HCT116 (cell line): ENCODE measurements around the gene PRDX6. TPM values are rescaled to one million over a fixed set of nuclear protein-coding genes. Genes with fewer than 3 reads are reported as not detected.
A peak's percentile ranks its signal among the peaks of the same experiment; 100 is the strongest.
"Not testable (repeated sequence)": the region's sequence is repeated elsewhere in the genome, so short reads cannot be mapped to it uniquely, and the experiment has no call there.

Source experiments
- ATAC-seq: fragments of 200-7000 bp; cut with Tn5 transposase; 2 replicates; pipeline ENCODE4 v1.9.1; 2020; ENCODE audit warnings: mild to moderate bottlenecking, moderate library complexity
- BruUV-seq: library from RNA; stranded (reverse); fragments of 400-500 nt; replicated peaks from 2 replicates; lab custom pipeline; 2021; lab: Mats Ljungman, UMichigan
- CTCF ChIA-PET: fragments of 300-600 bp; sonication (Branson Sonifier 250); formaldehyde crosslinking; loops from one replicate; lab custom pipeline; 2021; ENCODE audit warnings: antibody characterized with exemption; lab: Charles Lee
- POLR2A ChIA-PET: fragments of 300-600, 350-600 bp; sonication (Branson Sonifier 250); formaldehyde crosslinking; loops from one replicate; lab custom pipeline; 2021; ENCODE audit warnings: antibody characterized with exemption; lab: Charles Lee
- RAD21 ChIA-PET, 2 experiments: fragments of 300-600 bp; sonication (Branson Sonifier 250); formaldehyde crosslinking; loops; one replicate each; lab custom pipeline; 2023; ENCODE audit warnings: low total read pairs in 2 of 2; ENCODE audit not compliant: uncharacterized antibody in 2 of 2, unreplicated experiment in 2 of 2, low non-redundant PET in 1 of 2; lab: Charles Lee
- DNase-seq: peaks from one replicate; pipeline ENCODE4 v3.0.0-alpha.2; 2010; ENCODE audit warnings: low read depth, low spot score
- H2AFZ ChIP-seq: fragments of 200-600 bp; shearing (Covaris generic), sonication (generic); 2 replicates; pipeline ENCODE4 v1.6.1; 2017; ENCODE audit warnings: low read depth, mixed run types, mixed read lengths, antibody characterized with exemption, low read length; ENCODE audit not compliant: poor library complexity, severe bottlenecking
- H3K27ac ChIP-seq: 2 replicates; pipeline ENCODE4 v1.5.1; 2012; ENCODE audit warnings: low read depth, low read length
- H3K27me3 ChIP-seq: fragments of 200-600 bp; sonication (generic); 2 replicates; pipeline ENCODE4 v1.6.1; 2016; ENCODE audit warnings: mixed run types, low read length, mixed read lengths; ENCODE audit not compliant: insufficient read depth
- H3K36me3 ChIP-seq, 2 experiments: fragments of 200-500 bp in 1 of 2; fragments of 200-600 bp in 1 of 2; sonication (Bioruptor generic) in 1 of 2; sonication (generic) in 1 of 2; 2 replicates each; pipeline versions ENCODE4 v1.5.1 to v1.6.1; 2014 to 2016; ENCODE audit warnings: low read length in 2 of 2, inconsistent platforms in 1 of 2, mixed read lengths in 1 of 2, mixed run types in 1 of 2; ENCODE audit not compliant: insufficient read depth in 2 of 2, control insufficient read depth in 1 of 2
- H3K4me1 ChIP-seq, 2 experiments: fragments of 200-600 bp in 1 of 2; sonication (generic) in 1 of 2; 2 replicates each; pipeline versions ENCODE4 v1.5.1 to v1.6.1; 2012 to 2017; ENCODE audit warnings: low read length in 2 of 2, inconsistent platforms in 1 of 2, mild to moderate bottlenecking in 1 of 2, mixed read lengths in 1 of 2, mixed run types in 1 of 2, moderate library complexity in 1 of 2; ENCODE audit not compliant: insufficient read depth in 2 of 2, control insufficient read depth in 1 of 2
- H3K4me2 ChIP-seq: fragments of 200-600 bp; sonication (generic); 2 replicates; pipeline ENCODE4 v1.6.1; 2017; ENCODE audit warnings: mixed run types, low read length, mixed read lengths
- H3K4me3 ChIP-seq, 2 experiments: fragments of 200-600 bp in 1 of 2; sonication (generic) in 1 of 2; replicated peaks in 1 of 2; 2 replicates each; pipeline ENCODE4 v1.5.1; 2011 to 2016; ENCODE audit warnings: low read length in 2 of 2, control low read depth in 1 of 2, low read depth in 1 of 2, mild to moderate bottlenecking in 1 of 2, mixed read lengths in 1 of 2, mixed run types in 1 of 2
- H3K79me2 ChIP-seq: fragments of 200-600 bp; sonication (generic); 2 replicates; pipeline ENCODE4 v1.6.1; 2017; ENCODE audit warnings: mild to moderate bottlenecking, mixed run types, low read length, moderate library complexity, mixed read lengths; ENCODE audit not compliant: insufficient read depth
- H3K9ac ChIP-seq: fragments of 200-600 bp; sonication (generic); 2 replicates; pipeline ENCODE4 v1.6.1; 2016; ENCODE audit warnings: low read length, mixed read lengths
- H3K9me2 ChIP-seq: fragments of 200-600 bp; sonication (generic), shearing (Covaris generic); 2 replicates; pipeline ENCODE4 v1.6.1; 2017; ENCODE audit warnings: mixed run types, mild to moderate bottlenecking, moderate library complexity; ENCODE audit not compliant: insufficient read depth
- H3K9me3 ChIP-seq, 2 experiments: fragments of 200-500 bp in 1 of 2; fragments of 200-600 bp in 1 of 2; sonication (Bioruptor generic) in 1 of 2; sonication (generic) in 1 of 2; 2 replicates each; pipeline ENCODE4 v1.6.1; 2014 to 2017; ENCODE audit warnings: low read length in 2 of 2, mixed read lengths in 2 of 2, inconsistent platforms in 1 of 2, low read depth in 1 of 2, mild to moderate bottlenecking in 1 of 2, mixed run types in 1 of 2, moderate library complexity in 1 of 2; ENCODE audit not compliant: control insufficient read depth in 1 of 2, insufficient read depth in 1 of 2
- H4K20me1 ChIP-seq: fragments of 200-600 bp; sonication (generic), shearing (Covaris generic); 2 replicates; pipeline ENCODE4 v1.6.1; 2017; ENCODE audit warnings: mixed run types, mild to moderate bottlenecking, moderate library complexity; ENCODE audit not compliant: insufficient read depth
- ATF3 ChIP-seq: IDR thresholded peaks from 2 replicates; pipeline ENCODE4 v1.6.1; 2012
- FOSL1 ChIP-seq: IDR thresholded peaks from 2 replicates; pipeline ENCODE4 v1.6.1; 2012; ENCODE audit warnings: low read depth
- POLR2AphosphoS5 ChIP-seq: IDR thresholded peaks from 2 replicates; pipeline ENCODE4 v1.6.1; 2011; ENCODE audit warnings: mild to moderate bottlenecking, low read depth, low read length, moderate library complexity
- SP1 ChIP-seq: IDR thresholded peaks from 2 replicates; pipeline ENCODE4 v1.6.1; 2012; ENCODE audit warnings: low read depth
- ZBTB33 ChIP-seq: IDR thresholded peaks from 2 replicates; pipeline ENCODE4 v1.6.1; 2011; ENCODE audit warnings: mild to moderate bottlenecking, low read length, moderate library complexity; ENCODE audit not compliant: insufficient replicate concordance; ENCODE audit errors: extremely low read depth
- intact Hi-C: fragments of 100-400 bp; cut with micrococcal nuclease; formaldehyde crosslinking; loops from 2 replicates; pipeline ENCODE4 v1.10.0; 2022
- total RNA-seq: library from RNA; stranded (reverse); gene quantifications from one replicate; pipeline ENCODE4 v1.2.1, GENCODE V29; 2021; ENCODE audit not compliant: unreplicated experiment

The PRDX6 gene
- total RNA-seq, 1 experiment from 2014 or later, result 286 TPM

- H3K9me2 ChIP-seq, result no peaks in the 10 kb centered on the region
- no peaks in the 10 kb centered on the region for H3K36me3 ChIP-seq
- peaks cover 0 to 7% of the 10 kb centered on the region in 2 experiments; a peak in 2 of 4 replicates for H3K9me3 ChIP-seq
- ChIA-PET POLR2A (no interaction called here), RAD21 (no interaction called here), CTCF (no interaction called here)
- peak overlapping the region; percentile 16; the same call in 1 of the 2 replicates for H3K9ac ChIP-seq
- no peak overlapping the region for H2AFZ ChIP-seq
- peaks cover 15% of the 10 kb centered on the region for H3K79me2 ChIP-seq
- BruUV-seq, result no TSS peak
- ATAC-seq (no peak), DNase-seq (peak; percentile 29)
- H3K27ac ChIP-seq, result peak overlapping the region; percentile 44; the same call in 1 of the 2 replicates
- TF ChIP-seq FOSL1, result peak; percentile 81
- TF ChIP-seq ATF3, result no peak
- TF ChIP-seq POLR2AphosphoS5, result 0 out of 2 replicates have a peak, but pooled peaks have one; percentile 26
- peak; percentile 35; the same call in 1 of the 2 replicates for TF ChIP-seq SP1
- no peaks in the 10 kb centered on the region for H4K20me1 ChIP-seq
- H3K27me3 ChIP-seq, result no peaks in the 10 kb centered on the region
- intact Hi-C loops, result no loop called here
- peak overlapping the region in 1 of 2 experiments; percentile 4; a peak in 1 of 4 replicates for H3K4me3 ChIP-seq
- peaks cover 6 to 26% of the 10 kb centered on the region in 2 experiments for H3K4me1 ChIP-seq
- peak overlapping the region; percentile 57 for H3K4me2 ChIP-seq
These were observed 3.5 kb upstream of the PRDX6 start for GRCh38 chr1:173473599-173474011.

- Histone ChIP-seq H4K20me1 (no peaks in the 10 kb centered on the region), H3K4me1 (peaks cover 10 to 32% of the 10 kb centered on the region in 2 experiments), H3K79me2 (peaks cover 21% of the 10 kb centered on the region), H2AFZ (no peak overlapping the region), H3K9ac (peak overlapping the region; percentile 16; the same call in 1 of the 2 replicates), H3K4me2 (peak overlapping the region; percentile 57), H3K4me3 (peak overlapping the region in 1 of 2 experiments; percentile 4; a peak in 1 of 4 replicates), H3K36me3 (no peaks in the 10 kb centered on the region), H3K27me3 (no peaks in the 10 kb centered on the region), H3K9me3 (peaks cover 0 to 7% of the 10 kb centered on the region in 2 experiments; a peak in 2 of 4 replicates), H3K9me2 (no peaks in the 10 kb centered on the region), H3K27ac (peak overlapping the region; percentile 44; the same call in 1 of the 2 replicates)
- no peak for TF ChIP-seq ZBTB33
- POLR2A ChIA-PET, result no interaction called here
- RAD21 ChIA-PET, result no interaction called here
- CTCF ChIA-PET, result no interaction called here
- DNase-seq (no peak), ATAC-seq (no peak)
- no TSS peak for BruUV-seq
- intact Hi-C loops, result no loop called here
These were observed 2.9 kb upstream of the PRDX6 start for GRCh38 chr1:173474097-173474779.

- H2AFZ ChIP-seq, RAD21 ChIA-PET, POLR2A ChIA-PET, H3K4me2 ChIP-seq, H3K27ac ChIP-seq, H3K27me3 ChIP-seq, H3K9ac ChIP-seq, H3K4me3 ChIP-seq, BruUV-seq, H3K9me2 ChIP-seq, DNase-seq, CTCF ChIA-PET, H3K36me3 ChIP-seq, ATAC-seq, H4K20me1 ChIP-seq, H3K9me3 ChIP-seq: not testable (repeated sequence)
- peaks cover 10 to 36% of the 10 kb centered on the region in 2 experiments for H3K4me1 ChIP-seq
- peaks cover 27% of the 10 kb centered on the region for H3K79me2 ChIP-seq
- intact Hi-C loops, result loop anchor here (5.0 kb wide), 2 partner anchors 43 to 347 kb away; partner anchors contain the start of genes CENPL and DARS2
These were observed 2.2 kb upstream of the PRDX6 start for GRCh38 chr1:173474780-173475421.
